ELR (cell line): Measurements from ENCODE around the gene BCAS3.
"Not testable (repeated sequence)": the region's sequence is repeated elsewhere in the genome, so short reads cannot be mapped to it uniquely, and the experiment has no call there.

Source experiments
- DNase-seq: peaks from one replicate; pipeline ENCODE4 v3.0.0-alpha.2; 2015; ENCODE audit warnings: low read depth

The BCAS3 gene

DNA sequence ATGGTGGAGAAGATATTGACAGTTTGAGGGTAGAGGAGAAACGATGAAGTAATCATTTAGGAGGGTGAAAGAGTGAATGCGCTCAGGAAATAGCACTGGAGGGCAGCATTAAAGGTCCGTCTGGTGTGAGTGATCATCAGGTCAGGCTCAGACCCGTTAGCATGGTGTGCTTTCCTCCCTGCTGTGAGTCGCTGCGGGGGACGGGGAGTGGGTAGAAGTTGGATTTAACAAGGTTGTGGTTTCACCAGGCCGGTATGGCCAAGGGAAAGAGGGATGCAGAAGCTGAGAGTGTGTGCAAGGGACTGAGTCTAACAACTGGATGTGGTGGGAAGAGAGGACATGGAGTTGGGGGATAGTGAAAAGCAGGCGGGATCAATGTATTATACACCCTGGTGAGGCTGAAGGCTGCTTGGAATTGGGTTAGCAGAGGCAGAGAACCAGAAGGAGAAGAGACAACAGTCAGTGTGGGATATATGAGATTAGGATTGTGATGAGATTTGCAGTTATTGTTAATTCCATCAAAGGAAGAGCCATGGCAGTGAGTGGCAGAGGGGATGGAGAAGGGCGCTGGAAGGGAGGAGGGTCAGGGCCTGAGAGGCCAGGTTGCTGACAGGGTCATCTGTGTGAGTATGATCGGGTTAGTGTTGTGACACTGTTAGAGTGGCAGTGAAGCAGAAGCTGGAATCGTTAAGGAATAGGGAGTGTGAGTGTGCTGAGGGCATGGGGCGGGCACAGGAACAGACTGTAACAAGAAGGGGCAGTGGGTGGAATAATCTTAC is 663.0 kb downstream of the BCAS3 start:
- peak; percentile 38 for DNase-seq

DNA sequence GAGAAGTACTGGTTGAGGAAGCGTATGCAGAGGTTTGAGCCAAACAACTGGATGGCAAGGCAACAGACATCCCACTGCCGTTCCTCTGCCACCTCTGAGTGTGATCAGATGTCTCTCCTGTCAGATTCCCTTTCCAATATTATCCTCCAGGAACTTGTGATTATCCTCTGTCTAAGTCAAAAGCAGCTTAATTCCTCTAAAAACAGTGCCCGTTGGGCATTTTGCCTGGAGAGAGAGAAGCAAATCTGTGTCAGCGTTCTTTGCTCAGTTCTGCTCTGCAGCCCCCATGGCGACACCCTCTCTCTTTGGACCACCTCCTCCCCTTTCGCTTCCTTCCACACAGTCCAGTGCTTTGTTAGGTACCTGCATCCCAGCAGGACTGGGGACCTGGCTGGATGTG is 665.9 kb downstream of the BCAS3 start:
- DNase-seq, result no peak

- no peak for DNase-seq
Measured at GRCh38 chr17:61345061-61345460, 667.4 kb downstream of the BCAS3 start.

GRCh38 chr17:61345825-61346666 is 668.4 kb downstream of the BCAS3 start:
- DNase-seq, result no peak

DNA sequence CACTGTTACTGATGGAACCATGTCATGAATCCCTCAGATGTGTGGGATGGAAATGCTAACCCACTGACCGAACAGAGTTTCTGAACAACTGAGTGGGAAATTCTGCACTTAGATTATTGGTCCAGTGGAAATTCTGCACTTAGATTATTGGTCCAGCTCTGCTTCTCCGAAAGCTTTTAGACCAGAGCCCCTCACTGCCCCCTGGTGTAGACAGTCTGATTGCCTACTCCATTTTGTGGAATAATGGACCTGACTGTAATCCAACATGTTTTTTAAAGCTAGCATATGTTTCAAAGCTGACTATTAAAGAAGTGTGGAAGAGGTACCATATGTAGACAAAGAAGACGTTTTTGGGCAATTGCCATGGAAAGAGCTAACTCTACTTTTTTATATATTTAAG is 671.7 kb downstream of the BCAS3 start:
- peak; percentile 52 for DNase-seq

- no peak for DNase-seq
Measured at GRCh38 chr17:61351745-61352407, 674.2 kb downstream of the BCAS3 start.

DNA sequence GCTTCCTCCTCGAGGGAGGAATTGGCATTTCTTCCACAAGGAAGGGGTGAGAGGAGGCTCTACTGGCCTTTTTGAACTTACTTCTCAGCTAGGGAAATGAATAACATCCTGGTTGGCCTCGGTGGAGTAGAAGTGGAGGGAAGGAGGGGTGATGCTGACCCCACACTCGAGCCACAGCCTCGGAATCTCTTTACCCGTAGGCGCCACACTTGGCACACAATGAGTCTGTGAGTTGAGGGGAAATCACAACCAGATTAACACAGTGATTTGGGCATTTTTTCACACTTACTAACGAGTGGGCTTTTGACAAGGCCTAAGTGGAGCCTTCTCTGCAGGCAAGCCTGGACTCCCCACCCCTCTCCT is 674.7 kb downstream of the BCAS3 start:
- no peak for DNase-seq

DNA sequence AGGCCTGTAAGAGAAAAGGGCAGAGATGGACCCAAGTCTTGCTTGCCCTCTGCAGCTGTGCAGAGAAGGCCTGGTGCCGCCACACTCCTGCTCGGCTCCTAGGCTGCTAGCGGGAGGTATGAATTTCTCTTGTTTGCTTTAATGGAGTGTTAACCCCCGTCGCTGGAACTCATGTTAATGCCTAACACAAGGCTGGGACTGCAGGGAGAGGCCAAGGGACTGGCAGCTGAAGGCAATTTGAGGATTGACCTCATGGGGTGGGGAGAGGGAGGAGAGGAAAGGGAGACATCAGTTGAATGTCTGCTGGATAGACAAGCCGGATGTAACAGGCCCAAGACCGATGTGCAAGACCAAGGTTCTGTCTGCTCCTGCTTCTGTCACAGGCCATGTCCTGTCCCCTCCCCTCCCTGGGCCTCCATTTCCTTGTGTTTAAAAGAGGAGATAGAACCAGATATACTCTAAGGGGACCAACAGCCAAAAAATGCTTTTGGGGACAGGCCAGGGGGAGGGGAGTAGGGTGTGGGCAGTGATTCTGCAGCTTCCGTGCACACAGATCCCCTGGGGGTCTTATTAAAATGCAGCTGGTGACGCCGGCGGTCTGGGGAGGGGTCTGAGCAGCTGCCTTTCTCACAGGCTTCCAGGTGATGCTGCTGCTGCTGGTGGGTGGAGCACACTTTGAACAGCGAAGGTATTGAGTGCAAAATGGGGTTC is 675.3 kb downstream of the BCAS3 start:
- no peak for DNase-seq

DNA sequence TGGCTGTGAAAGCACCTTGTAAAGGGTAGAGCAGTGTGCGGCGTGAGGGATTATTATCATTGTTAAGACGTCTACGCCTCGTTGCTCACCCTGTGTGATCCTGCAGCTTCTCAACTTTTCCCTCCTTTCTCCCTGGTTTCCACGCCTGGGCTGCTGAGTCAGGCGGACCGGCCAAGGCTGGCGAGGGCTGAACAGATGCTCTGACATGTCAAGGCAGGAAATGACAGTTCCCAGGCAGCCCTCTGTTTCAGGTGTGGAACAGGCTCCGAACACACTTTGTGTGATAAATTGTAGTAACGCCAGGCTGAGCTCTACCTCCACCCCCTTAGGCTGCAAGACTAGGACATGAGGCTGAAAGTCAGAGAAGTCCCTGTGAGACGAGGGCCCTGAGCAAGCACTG is 676.0 kb downstream of the BCAS3 start:
- no peak for DNase-seq

DNA sequence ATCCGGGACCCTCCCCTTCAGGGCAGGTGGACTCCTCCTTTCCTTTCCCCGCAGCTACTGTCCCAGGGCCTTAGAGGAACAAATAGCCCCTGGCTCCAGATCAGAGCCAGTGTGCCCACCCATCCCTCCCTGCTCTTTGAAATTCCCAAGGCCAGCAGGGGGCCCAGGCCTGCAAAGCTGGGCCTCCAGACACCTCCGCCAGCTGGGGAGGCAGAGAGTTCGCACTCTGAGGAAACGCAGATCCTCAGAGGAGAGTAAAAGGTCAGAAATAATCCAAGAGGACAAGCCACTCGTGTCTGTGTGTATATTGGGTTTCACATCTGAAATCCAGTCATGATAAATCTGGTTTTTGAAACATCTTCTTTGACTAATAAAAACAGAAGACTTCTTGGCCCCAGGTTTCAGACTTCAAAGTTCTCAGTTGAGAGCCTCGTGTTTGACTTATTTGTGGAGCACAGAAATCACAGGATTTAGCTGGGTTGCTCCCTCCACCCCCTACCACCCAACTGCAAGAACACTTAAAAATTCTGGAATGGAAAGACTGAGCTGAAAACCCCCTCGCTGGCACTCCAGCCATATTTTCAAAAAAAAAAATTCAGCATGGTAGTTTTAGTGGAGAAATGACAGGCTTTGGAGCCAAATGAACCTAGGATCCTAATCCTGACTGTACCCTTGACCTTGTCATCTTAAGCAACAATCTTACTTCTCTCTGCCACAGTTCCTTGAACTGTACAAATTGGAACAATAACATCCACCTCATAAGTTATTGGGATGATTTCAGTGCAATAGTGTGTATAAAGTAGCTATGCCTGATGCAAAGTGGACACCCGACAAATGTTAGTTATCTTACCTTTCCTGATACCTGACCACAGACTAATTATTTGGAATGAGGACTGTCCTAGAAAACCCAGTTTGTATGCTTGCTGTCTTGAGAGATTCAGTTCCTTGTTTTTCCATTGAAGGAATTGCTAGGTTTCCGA is 677.5 kb downstream of the BCAS3 start:
- DNase-seq, result no peak

DNA sequence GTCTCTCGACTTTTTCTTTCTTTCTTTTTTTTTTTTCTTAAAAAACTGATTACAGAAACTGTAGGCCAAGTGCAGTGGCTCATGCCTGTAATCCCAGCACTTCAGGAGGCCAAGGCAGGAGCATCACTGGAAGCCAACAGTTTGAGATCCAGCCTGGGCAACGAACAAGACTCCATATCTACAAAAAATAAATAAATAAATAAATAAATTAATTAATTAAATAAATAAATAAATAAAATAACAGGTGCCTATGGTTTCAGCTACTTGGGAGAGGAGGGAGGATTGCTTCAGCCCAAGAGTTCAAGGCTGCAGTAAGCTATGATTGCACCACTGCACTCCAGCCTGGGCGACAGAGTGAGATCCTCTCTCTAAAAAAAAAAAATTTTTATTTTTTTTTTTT is 679.4 kb downstream of the BCAS3 start:
- not testable (repeated sequence) for DNase-seq

DNA sequence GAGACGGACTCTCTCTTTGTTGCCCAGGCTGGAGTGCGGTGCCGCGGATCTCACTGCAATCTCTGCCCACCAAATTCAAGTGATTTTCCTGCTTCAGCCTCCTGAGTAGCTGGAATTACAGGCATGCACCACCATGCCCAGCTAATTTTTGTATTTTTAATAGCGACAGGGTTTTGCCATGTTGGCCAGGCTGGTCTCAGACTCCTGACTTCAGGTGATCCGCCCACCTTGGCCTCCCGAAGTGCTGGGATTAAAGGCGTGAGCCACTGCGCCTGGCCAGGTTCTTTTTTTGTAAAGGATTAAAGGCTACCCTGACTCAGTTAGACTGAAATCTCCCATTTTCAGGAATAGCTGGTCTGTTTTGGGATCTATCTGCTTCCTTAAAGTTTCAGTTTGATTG is 681.9 kb downstream of the BCAS3 start:
- DNase-seq, result not testable (repeated sequence)

GRCh38 chr17:61360318-61360943 is 682.8 kb downstream of the BCAS3 start:
- DNase-seq, result no peak

DNA sequence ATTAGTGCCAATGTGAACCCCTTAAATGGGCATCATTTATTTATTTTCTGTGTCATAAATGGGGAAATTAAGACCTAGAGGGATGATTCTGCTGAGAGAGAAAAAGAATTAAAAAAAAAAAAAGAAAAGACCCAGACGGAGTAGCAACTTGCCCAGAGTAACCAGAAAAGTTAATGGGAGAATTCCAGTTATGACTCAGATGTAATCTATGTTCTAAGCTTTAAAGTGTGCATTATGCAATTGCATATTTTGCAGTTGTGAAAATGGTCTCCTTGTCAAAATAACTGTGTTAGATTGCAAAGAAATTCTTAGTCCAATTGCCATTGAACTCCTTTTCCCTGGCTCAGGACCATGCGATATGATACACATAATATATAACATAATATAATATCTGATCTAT is 683.4 kb downstream of the BCAS3 start:
- peak; percentile 70 for DNase-seq

- DNase-seq, result no peak
Measured at GRCh38 chr17:61362396-61362795, 684.7 kb downstream of the BCAS3 start.

- DNase-seq, result no peak
Measured at GRCh38 chr17:61362852-61363600, 685.4 kb downstream of the BCAS3 start.

GRCh38 chr17:61363601-61364462 is 686.2 kb downstream of the BCAS3 start:
- DNase-seq, result no peak

DNA sequence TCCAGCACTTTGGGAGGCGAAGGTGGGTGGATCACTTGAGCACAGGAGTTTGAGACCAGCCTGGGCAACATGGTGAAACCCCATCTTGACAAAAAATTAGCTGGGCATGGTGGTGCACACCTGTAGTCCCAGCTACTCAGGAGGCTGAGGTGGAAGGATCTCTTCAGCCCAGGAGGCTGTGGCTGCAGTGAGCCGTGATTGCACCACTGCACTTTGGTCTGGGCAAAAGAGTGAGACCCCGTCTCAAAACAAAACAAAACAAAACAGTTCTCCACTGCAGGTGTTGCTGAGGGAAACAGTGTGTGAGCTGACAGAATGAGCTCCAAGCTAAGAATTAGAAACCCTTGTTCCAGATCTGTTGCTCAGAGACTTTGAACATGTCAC is 686.8 kb downstream of the BCAS3 start:
- no peak for DNase-seq
